Epithelial cell of esophagus (primary cell): ENCODE data around the gene WSB2.
A peak's percentile ranks its signal among the peaks of the same experiment; 100 is the strongest.

Experiments used
- DNase-seq: peaks from one replicate; pipeline ENCODE4 v3.0.0; 2010; ENCODE audit warnings: low read depth
- H3K4me3 ChIP-seq: 2 replicates; pipeline ENCODE4 v1.5.1; 2011; ENCODE audit warnings: mild to moderate bottlenecking, low read length, control low read depth
- TF ChIP-seq, protein P1 (sequence below): IDR thresholded peaks from 2 replicates; pipeline ENCODE4 v1.5.1; 2011; ENCODE audit warnings: low read depth, mild to moderate bottlenecking, low read length, control low read depth, inconsistent platforms; ENCODE audit not compliant: insufficient read depth; ENCODE audit errors: missing control alignments

WSB2 gene

DNA sequence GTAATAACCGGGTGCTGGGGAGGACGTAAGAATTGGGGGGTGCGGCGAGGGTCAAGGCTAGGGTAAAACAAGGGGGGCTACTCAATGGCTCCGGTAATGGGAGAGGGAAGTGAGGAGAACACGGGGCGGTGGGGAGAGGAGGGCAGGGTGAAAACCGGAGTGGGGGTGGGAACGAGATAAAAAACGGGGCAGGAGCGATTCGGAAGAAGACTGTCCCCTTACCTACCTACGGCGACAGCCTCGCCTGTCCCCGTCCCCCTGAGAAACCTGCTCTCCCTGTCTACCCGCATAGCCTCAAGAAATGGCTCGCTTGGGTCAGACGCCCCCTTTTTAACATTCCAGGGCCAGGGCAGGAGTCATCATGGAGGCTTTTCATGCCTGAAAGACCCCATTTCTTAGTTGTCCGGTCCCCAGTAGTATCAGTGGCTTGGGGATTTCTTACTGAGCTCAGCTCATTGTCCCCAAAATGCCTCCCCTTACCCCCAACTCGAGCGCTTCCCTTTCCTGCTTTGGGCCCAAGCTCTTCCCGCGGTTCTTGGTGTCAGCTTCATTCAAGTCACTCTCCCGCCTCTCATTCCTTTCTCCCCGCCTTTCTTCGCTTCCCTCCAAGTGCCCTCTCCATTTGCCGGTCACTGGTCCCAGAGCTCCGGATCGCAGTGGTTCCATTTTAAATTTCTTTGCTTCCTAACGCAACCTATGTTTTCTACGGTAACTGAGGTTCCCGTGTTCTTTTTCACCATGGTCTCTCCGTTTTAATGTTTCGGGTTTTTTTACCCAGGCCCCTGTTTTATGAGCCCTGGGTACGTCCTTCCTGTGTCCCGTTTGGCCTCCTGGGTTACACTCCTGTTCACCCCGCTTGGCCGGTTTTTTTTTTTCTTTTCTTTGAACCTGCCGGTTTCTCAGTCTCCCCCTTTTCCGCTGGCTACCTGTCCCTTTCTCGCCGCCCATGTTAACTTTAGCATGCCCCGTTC, 1.2 kb upstream of the WSB2 start:
- peak; percentile 48 for DNase-seq
- TF ChIP-seq, protein P1, sequence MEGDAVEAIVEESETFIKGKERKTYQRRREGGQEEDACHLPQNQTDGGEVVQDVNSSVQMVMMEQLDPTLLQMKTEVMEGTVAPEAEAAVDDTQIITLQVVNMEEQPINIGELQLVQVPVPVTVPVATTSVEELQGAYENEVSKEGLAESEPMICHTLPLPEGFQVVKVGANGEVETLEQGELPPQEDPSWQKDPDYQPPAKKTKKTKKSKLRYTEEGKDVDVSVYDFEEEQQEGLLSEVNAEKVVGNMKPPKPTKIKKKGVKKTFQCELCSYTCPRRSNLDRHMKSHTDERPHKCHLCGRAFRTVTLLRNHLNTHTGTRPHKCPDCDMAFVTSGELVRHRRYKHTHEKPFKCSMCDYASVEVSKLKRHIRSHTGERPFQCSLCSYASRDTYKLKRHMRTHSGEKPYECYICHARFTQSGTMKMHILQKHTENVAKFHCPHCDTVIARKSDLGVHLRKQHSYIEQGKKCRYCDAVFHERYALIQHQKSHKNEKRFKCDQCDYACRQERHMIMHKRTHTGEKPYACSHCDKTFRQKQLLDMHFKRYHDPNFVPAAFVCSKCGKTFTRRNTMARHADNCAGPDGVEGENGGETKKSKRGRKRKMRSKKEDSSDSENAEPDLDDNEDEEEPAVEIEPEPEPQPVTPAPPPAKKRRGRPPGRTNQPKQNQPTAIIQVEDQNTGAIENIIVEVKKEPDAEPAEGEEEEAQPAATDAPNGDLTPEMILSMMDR = no peak

DNA sequence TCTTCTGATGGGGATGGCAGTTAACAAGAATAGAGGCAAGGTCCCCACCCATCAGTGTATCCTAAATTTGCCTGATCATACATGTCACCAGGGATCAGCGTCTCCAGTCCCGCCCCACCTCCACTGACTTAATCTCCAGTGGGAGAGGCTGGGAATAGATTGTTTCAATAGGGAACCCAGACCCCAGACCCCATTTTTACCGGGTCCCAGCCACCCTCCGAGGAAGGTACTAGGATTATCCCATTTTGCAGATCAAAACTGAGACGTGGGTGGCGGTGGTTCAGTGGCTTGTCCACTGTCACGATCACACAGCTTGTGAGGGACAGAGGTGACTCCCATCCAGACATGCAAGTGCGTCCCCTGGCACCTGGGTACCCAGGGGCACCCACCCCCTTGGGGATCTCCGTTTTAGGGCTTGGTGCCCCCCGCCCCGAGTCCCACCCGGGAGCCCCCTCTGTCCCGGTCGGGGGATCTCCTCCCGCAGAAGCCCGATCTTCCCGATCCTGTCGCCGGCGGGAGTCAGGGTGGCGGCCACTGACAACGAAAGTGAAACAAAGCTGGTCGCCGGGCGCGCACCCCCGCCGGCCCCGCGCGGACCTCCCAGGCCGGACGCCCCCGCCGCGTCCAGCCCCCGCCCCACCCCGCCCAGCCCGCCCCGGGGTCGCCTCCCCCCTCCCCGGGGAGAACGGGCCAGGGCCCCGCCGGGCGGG, 523 bp downstream of the WSB2 start:
- peak overlapping the region; percentile 68 for H3K4me3 ChIP-seq
- TF ChIP-seq, protein P1 = no peak
- DNase-seq = peak; percentile 14

More for the DNA sequence above, 1.2 kb upstream of the WSB2 start:
- H3K4me3 ChIP-seq = peak overlapping the region; percentile 86

DNA sequence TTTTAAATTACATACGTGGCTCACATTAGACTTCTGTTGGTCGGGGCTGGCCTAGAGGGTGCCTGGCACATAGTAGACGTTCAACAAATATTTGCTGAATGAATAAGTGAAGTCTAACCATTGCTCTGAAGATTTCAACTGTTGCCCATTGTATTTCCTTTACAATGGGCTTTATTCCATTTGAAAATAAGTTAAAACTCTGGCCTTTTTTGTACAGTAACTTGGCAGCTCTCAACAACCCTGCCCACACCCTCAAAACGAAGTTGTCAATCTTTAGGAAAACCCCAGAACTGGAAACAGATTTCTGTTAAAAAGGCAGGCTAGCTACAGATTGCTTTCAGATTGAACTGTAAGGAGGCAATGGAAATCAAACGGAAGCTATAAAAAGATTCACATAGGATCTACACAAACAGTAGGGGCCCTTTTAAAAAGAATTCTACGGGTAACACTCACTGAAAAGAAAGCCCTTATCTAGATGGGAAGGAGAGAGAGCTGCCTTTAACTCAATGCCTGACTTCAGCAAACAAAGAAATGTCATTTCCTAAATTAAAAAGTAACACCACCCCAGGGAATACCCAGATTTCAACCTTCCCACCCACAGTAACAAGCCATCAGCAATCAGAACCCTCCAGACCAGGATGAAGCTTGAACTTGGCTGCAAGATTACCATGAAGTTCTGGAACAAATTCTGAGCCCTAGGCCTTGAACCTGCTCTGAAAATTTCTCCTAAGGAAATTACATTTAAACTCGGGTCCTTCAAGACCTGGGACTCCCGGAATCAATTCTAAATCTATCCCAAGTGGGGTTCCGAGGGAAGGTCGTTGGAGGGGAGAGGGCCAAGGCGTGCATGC, 1.4 kb downstream of the WSB2 start:
- no peak for DNase-seq

DNA sequence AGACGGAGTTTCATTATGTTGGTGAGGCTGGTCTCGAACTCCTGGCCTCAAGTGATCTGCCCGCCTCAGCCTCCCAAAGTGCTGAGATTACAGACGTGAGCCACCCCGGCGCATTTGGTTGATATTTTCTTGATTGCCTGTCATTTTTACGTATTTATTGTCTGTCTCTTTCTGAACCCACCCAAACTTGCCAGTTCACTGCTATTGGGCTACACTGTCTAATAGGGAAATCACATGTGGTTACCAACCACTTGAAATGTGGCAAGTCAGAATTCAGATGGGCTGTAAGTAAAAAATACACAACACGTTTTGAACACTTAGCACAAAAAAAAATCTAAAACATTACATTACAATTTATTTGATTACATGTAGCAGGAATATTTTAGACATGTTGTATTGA, 2.1 kb downstream of the WSB2 start:
- DNase-seq = no peak
- TF ChIP-seq, protein P1 = no peak
- no peak overlapping the region for H3K4me3 ChIP-seq

More for the DNA sequence above, 1.4 kb downstream of the WSB2 start:
- TF ChIP-seq, protein P1 = no peak
- H3K4me3 ChIP-seq = peak overlapping the region; percentile 68

DNA sequence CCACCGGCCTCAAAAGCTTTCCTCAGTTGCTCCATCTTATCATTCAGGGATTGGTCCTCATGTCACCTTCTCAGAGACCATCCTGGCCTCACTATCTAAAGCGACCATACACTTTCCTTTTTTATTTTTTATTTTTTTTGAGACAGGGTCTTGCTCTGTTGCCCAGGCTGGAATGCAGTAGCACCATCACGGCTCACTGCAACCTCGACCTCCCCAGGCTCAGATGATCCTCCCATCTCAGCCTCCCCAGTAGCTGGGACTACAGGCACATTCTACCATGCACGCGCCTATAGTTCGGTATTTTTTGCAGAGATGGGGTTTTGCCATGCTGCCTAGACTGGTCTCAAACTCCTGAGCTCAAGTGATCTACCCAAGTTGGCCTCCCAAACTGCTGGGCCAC, 2.8 kb downstream of the WSB2 start:
- H3K4me3 ChIP-seq = no peak overlapping the region

More for the DNA sequence above, 2.8 kb downstream of the WSB2 start:
- TF ChIP-seq, protein P1 = no peak
- DNase-seq = no peak
